LHCN-M2 (cell line): ENCODE measurements around the gene RERE. TPM values are rescaled to one million over a fixed set of nuclear protein-coding genes. Genes with fewer than 3 reads are reported as not detected.
"Not testable (repeated sequence)": the region's sequence is repeated elsewhere in the genome, so short reads cannot be mapped to it uniquely, and the experiment has no call there.

Source experiments
- DNase-seq: peaks from one replicate; pipeline ENCODE4 v3.0.0-alpha.2; 2012; ENCODE audit warnings: low read depth
- total RNA-seq: library from RNA; depleted of rRNA; stranded (reverse); fragments of >200 nt; gene quantifications from 2 replicates; pipeline ENCODE4 v1.2.3, GENCODE V29; 2014

The RERE gene
- total RNA-seq, 1 experiment from 2014 or later: 9.8 TPM

DNA sequence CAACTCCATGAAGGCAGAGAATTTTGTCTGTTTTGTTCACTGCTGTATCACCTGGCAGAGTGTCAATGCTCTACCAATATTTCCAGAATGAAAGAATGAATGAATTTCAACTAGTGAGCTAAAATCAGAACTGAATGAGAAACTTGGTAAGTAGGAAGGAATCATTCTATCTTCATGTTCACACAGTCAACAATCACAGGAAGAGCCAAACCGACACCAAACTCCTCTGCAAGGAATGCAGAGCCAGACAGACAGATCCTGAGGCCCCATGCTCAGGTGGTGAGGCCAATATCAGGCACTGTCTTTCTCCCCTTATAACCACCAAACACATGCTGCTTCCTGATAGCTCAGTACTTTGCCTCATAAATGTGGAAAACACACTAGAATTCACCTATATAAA is 360.4 kb downstream of the RERE start:
- no peak for DNase-seq

DNA sequence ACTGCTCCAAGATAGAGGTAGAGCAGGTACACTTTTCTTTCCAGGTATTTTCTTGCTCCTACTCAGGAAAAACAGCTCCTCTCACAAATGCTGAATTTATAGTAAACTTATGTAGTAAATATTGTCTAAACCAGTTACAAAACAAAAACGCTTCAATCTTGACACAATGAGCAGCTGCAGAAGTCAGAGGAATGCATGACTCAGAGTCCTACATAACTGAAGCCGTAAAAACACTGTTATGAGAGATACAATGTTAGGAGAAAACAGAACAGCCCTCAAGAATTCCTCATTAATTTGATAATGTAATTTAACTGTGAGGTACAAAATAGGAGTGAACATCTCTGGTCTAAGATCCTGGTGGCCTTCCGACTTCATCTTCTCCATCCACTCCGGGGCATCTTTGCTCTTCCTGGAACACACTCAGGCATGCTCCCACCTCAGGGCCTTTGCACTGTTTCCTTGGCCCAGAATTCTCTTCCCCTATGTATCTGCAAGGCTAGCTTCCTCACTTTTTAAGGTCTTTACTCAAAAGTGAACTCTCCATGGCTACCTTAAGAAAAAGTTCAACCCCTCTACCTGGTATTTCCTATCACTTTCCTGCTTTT is 361.0 kb downstream of the RERE start:
- DNase-seq: peak; percentile 90

DNA sequence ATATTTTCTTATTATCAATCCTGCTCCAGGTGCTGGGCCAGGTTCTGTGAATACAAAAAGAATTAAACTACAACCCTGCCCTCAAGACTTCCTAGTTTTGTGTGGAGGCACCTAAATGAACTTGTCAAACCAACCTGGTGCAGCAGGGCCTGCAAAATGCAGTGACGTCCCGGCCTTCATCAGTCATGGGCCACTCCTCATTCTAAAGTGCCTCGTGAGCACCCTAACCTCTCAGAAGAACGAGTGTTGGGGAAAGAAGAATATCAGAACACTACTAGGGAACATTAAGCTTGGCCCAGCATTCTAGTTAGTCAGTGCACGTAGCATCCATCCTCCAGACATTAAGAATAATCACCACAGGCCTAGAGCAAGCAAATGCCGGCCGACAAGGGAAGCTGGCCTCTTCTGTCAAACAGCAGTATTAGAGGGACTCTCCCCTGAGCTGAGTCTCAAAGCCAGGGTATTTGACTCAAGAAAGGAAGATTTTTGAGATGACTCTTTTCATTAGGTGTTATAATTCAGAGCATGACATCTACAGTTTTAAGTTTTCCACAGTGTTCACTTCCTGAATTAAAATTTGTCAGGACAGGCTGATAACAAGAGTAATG is 361.6 kb downstream of the RERE start:
- no peak for DNase-seq

DNA sequence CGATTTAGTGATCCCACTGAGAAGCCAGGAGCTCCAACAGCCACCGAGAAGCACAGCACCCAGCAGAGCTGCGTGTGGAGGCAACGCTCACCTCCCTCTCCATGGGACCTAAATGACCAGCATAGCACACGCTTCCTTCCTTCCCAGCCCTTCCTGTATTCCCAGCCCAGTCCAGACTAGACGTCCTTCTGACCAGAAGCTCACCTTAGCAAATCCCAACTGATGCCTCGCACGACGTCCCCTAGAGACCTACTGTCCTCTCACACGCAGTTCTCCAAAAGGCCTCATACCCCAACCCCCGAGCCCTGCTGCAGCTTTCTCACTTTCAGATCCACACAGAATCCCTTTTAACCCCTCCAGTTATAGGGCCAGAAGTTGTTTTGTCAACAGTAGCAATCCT is 367.1 kb downstream of the RERE start:
- no peak for DNase-seq

DNA sequence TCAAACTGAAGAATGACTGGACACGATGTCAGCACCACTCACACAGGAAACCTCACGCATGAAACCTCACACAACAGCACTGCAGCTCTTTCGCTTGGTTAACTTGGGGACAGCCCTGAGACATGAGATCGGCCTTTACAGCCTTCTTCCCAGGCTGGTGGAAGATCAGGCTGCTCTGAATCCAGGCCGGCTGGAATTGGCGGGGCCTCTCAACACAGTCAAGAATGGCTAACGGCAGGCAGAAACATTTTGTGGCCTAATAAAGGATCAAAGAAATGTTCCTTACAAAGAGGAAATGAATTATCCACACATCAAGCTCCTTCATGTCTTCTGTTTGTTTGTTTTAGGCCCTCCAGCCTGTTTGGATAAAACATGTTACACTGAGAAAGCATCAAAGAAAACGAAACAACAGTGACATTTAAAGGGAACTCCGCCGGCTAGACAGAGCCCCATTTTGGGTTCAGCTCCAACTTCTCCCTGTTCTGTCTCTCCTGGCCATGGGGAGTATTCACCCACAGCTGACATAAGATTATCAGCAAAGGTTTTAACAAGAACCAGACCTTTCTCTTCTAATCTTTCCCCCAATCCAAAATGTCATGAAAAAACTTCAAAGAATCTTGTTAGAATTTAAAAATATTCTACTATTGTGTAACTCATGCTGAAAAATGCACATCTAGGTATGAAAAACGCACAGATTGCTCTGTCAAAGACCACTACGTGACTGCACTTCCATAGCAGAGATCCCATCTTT is 368.4 kb downstream of the RERE start:
- DNase-seq: no peak

DNA sequence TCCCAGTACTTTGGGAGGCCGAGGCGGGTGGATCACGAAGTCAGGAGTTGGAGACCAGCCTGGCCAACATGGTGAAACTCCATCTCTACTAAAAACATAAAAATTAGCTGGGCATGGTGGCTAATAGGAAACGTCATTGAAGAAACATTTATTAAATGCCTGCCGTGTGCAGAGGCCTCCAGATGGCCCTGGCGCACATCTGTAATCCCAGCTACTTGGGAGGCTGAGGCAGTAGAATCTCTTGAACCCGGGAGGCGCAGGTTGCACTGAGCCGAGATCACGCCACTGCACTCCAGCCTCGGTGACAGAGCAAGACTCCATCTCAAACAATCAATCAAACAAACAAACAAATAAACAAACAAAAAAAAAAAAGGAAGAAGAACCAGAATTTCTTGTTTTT is 368.9 kb downstream of the RERE start:
- DNase-seq: not testable (repeated sequence)

DNA sequence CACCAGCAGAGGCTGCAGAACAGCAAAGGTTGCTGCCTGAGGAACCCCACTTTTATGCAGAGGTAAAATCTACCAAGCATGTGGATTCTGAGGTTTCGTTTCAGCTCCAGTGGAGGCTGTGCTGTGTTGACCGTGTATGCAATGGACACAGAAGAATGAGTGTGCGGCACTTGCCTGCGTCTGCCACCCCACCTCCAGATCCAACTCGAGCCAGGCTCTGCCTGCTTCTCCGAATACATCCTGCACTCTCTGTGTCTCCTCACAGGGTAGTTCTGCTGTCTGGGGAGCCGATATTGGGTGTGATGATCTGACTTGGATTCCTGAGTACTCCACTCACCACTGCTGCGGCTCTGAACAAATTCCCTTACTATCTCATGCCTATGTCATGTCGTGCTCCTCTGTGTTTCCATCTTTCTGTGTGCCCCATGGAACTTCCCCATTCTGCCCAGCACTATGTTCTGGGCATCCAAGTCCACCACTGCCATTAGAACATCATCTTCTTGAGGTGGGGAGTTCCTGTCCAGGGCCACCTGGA is 369.8 kb downstream of the RERE start:
- no peak for DNase-seq

DNA sequence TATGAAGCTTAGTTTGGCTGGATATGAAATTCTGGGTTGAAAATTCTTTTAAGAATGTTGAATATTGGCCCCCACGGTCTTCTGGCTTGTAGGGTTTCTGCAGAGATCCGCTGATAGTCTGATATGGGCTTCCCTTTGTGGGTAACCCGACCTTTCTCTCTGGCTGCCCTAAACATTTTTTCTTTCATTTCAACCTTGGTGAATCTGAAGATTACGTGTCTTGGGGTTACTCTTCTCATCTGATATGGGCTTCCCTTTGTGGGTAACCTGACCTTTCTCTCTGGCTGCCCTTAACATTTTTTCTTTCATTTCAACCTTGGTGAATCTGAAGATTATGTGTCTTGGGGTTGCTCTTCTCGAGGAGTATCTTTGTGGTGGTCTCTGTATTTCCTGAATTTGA is 371.3 kb downstream of the RERE start:
- not testable (repeated sequence) for DNase-seq

DNA sequence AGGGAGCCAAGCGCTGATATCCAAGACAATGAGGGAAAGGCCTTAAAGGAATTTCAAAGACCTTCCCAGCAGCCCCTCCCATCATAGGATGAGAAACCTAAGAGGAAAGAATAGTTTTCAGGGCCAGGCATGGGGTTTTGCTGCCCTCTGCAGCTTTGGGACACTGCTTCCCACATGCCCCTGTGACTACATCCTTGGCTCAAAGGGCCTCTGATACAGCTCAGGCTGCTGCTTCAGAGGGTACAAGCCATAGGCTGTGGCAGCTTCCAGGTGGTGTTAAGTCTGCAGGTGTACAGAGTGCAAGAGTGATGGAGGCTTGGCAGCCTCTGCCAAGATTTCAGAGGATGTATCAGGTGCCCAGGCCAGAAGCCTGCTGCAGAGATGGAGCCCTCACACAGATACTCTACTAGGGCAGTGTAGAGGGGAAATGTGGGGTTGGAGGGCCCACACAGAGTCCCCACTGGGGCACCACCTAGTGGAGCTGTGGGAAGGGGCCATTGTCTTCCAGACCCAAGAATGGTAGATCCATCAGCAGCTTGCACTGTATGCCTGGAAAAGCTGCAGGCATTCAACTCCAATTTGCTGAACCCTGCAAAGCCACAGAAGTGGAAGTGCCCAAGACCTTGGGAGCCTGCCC is 373.8 kb downstream of the RERE start:
- no peak for DNase-seq

DNA sequence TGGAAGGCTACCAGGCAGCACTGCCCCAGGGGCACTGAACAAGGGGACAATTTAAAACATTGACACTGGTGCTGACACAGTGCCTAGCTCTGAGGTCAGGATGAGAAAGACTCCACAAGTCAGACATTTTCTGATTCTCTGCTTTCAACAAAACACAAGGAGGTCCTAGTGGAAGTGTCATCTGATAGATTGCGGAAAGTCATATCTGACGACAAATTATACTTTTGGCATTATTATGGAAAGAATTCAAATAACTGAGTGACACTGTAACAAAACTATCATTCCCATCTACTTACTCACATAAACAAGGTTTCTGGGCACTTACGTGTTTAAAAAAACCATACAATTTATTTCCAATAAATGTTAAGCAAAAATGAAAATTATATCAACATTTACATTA is 376.0 kb downstream of the RERE start:
- DNase-seq: no peak

DNA sequence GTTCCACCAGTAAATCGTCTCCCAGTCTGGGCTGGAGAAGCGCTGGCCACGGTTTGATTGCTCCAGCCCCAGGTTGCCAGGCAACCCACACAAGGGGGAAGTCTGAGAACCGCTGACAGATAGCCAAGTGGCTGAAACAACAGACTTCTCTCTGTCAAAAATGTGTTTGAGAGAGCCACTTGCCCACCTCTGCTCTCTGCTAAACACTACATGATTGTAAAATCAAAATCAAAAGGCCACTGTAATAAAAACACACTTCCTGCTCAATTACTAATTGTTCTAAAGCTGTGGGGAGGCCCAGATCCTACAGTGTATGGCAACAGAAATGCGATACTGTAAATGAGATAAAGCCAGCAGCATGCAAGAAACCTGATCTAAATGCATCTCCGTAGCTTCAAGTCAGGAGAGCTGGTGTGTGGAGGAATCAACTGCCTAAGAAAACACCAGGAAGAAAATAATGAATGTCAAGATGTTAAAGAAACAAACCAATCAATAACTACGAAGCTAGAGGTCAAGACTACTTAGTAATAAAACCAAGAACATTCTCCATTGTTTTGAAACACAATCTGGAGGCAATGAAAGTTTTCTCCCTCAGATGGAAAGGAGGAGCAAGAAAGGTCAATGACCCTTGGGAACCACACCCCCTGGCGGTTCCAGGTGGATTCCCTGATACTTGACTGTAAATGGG is 378.3 kb downstream of the RERE start:
- peak; percentile 85 for DNase-seq

DNA sequence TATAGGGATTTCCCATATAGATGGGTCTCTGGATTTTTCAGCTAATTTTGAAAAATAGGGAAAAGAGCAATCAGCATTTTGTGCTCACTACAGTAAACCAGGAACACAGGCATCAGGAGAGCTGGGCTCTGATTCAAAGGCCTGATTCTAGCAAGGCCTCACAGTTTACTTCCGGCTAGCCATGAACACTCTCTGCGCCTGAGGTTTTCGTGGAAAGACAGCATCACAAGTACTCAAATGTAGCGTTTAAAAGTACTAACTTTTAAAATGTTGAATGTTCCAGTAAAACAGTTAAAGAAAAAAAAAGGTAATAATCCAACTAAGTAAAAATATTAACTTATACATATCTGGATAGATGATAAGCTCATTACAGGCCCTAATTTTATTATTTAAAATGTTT is 379.0 kb downstream of the RERE start:
- no peak for DNase-seq

DNA sequence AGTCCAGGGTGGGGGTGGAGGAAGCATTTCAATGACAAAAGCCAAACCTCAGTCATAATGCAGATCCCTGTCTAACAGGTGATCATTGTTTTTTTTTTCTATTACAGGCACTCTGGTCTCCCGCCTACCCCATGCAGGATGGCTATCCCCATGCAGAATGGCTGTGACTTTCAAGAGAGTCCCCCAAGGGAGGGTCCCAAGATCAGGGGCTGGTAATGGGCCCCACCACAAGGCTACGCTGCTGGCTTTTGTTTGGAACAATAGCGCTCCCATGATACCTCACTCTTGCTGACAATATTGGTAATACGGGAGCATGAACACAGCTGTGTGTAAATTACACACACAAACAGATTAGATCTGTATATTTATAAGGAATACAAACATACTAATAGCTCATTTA is 380.1 kb downstream of the RERE start:
- DNase-seq: no peak

DNA sequence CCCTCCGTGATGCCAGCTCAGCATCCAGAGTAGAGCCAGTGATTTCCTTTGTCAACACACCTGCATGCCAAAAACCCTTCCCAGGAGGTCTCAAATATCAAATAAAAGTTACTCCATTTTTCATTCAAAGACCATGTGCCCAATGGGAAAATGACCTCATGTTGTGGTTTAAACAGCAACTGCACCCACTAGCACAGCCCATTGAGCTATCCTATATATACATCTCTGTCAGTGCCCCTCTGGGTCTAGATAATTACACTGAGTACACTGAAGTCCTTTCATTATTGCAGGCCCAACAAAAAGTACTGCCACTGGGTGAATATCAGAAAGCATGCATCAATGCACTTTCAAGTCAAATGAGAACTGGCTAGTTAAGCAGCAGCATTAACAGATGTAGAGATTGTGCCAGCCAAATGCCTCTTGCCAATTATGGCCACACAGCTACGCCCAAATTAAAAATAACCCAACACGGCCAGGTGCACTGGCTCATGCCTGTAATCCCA is 381.8 kb downstream of the RERE start:
- DNase-seq: no peak

DNA sequence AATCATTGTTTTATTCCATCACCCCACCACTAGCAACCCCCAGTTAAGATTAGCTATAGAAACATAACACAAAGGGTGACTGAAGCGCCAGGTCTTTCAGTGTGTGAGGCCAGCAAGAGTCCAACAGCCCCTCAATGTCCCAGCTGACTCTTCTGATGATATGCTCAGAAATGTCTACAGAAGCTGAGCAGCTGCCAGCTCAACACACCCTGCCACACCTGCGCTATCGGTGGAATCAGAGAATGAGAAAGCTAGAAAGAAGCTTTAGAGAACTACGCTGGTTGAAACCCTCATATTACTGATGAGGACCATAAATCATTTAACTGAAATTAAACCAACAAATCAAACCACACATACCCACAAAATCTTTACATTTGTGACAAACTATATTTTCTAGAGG is 383.3 kb downstream of the RERE start:
- no peak for DNase-seq

DNA sequence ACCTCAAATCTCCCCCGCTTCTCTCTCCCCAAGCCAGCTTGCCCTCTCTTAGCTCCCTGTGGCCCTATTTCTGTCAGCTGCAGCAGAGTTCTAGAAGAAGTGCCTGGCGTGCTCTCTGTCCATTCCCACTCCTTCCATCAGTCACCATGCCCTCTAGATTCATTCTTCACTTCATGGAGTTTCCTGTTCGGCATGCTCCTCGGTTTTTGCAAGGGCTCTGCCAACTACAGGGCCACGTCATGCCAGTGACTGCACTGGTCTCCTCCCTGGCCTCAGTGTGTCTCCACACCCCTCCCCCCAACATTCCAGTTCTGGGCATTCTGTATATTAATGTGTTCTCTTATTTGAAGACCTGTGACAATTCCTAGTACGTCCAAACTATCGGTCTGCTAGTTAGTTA is 385.7 kb downstream of the RERE start:
- no peak for DNase-seq

DNA sequence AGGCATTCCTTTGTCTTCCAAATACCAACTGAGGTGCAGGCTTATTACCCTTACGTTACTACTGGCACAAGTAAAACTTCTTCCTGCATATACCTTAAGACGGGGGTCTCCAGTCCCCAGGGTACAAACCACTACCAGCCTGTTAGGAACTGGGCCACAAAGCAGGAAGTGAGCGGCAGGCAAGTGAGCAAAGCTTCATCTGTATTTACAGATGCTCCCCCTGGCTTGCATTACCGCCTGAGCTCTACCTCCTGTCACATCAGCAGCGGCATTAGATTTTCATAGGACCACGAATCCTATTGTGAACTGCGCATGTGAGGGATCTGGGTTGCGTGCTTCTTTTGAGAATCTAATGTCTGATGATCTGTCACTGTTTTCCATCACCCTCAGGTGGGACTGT is 386.4 kb downstream of the RERE start:
- DNase-seq: no peak

DNA sequence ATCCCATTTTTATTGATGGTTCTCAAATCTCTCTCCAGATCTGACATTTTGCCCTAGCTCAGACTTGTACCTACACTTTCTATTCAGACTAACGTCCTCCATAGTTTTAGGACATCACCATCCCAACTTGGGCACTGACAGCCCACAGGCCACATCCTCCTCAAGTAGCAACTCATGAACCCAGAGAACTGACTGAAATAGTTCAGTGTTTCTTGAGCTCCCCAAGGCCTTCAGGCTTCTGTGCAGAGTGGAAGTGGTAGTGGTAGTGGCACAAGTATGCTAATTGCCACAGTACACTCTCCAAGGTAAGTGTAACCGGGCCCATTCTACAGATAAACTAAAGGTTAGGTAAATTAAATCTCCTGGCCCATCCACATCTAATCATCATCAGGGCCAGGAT is 387.0 kb downstream of the RERE start:
- DNase-seq: no peak

DNA sequence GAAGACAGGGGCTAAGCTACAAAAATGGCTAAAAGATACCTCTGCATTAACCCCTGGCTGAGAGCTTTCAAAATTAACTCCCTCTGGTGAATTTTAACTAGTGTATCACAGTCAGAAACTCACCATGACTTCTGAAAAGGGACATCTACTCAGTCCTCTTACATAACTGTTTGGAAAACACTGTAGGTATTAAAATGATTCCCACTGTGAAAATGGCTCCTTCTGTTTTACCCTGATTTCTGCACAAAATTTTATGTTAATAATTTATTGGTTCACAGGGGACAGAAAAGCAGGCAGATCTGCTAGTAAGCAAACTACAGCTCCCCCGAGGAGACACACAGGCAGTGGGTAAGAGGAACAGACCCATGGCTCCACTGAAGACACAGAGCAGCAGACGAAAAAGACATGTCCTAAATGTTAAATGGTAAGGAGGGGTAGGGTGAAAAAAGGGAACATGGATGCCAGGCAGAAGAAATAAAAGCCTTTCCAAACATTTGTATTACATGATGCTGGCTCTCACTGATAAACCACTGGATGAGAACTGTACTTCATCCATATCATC is 387.8 kb downstream of the RERE start:
- DNase-seq: no peak

DNA sequence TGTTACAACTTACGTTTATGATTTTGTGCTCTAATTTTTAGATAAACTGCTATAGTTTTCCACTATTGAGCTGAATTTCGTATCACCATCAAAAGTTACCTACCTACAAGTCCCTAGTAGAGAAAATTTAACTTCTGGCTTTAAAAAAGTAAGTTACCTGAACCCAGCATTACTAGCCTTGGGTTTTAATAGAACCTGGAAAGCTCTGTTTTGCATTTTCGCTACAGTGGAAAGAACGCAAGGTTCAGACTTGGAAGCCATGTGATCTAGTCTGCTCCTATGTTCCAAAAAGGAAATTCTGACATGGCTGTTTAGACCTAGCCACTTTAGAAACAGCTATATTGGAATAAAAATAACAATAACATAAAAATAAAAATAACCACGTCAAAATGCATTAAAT is 389.0 kb downstream of the RERE start:
- no peak for DNase-seq

DNA sequence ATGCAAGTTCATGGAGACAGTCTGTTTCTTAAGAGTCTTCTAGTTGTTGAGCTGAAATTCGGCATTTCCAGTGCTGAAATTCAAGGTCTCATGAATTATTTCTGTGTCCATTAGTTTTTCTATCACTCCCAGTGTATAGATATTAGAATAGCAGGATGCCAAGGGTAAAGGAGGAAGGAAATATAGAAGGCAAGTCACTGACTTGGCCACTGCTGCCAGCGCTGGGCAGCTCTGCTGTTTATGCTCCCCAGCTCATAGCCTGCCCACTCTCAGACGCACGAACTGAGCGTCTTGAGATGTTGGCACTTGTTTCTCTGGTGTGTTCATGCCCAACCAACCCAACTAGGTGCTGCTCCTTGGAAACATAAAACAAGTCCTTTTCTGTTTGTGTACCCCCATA is 389.5 kb downstream of the RERE start:
- no peak for DNase-seq
